Suprapubic skin (tissue), 4 donors: ENCODE measurements around the gene NEDD9. TPM values are rescaled to one million over a fixed set of nuclear protein-coding genes. Genes with fewer than 3 reads are reported as not detected.

Experiments
- DNase-seq, 2 donors: peaks; one replicate each; pipeline ENCODE4 v3.0.0-alpha.2; 2019; ENCODE audit warnings: low spot score in 2 of 2
- H3K27ac ChIP-seq: fragments of 200-600 bp; sonication (generic); one replicate; pipeline ENCODE4 v1.5.1; 2019
- H3K27me3 ChIP-seq: fragments of 200-600 bp; sonication (generic); one replicate; pipeline ENCODE4 v1.5.1; 2019
- H3K36me3 ChIP-seq: fragments of 200-600 bp; sonication (generic); one replicate; pipeline ENCODE4 v1.5.1; 2019
- H3K4me1 ChIP-seq: fragments of 200-600 bp; sonication (generic); one replicate; pipeline ENCODE4 v1.5.1; 2019
- H3K4me3 ChIP-seq: fragments of 200-600 bp; sonication (generic); one replicate; pipeline ENCODE4 v1.5.1; 2019; ENCODE audit warnings: mild to moderate bottlenecking
- H3K9me3 ChIP-seq: fragments of 200-600 bp; sonication (generic); one replicate; pipeline ENCODE4 v1.5.1; 2019
- CTCF ChIP-seq, 2 donors: fragments of 200-600 bp in 1 of 2; fragments of 450-650 bp in 1 of 2; sonication (generic) in 1 of 2; IDR thresholded peaks; one replicate each; pipeline ENCODE4 v1.5.1; 2016 to 2019; ENCODE audit warnings: antibody characterized with exemption in 2 of 2, mild to moderate bottlenecking in 1 of 2, moderate library complexity in 1 of 2
- EP300 ChIP-seq: sonication (generic); formaldehyde crosslinking; IDR thresholded peaks from one replicate; pipeline ENCODE4 v1.6.1; 2017; ENCODE audit warnings: antibody characterized with exemption
- POLR2A ChIP-seq, 2 donors: fragments of 450-650 bp; IDR thresholded peaks; one replicate each; pipeline ENCODE4 v1.6.1; 2017; ENCODE audit warnings: antibody characterized with exemption in 2 of 2, mild to moderate bottlenecking in 2 of 2, moderate library complexity in 2 of 2
- POLR2AphosphoS5 ChIP-seq, 3 donors: sonication (generic); formaldehyde crosslinking; IDR thresholded peaks; one replicate each; pipeline ENCODE4 v1.6.1; 2017; ENCODE audit warnings: antibody characterized with exemption in 3 of 3
- WGBS: methylation state at CpG from one replicate; pipeline ENCODE4 v1.1.5; 2018; 5-methylcytosine and 5-hydroxymethylcytosine counted together
- total RNA-seq, 4 donors: library from RNA; depleted of rRNA; stranded (reverse); fragments of >200 nt; gene quantifications; one replicate each; pipeline ENCODE4 v1.1.0, GENCODE V29; 2016

Gene NEDD9
- 10 to 100 TPM; 18.3 to 29.8 (median 22.4) TPM for total RNA-seq

GRCh38 chr6:11232193-11232769 is at the start of gene NEDD9:
Gene NEDD9 (minus strand): TSS chr6:11232668. CDS start chr6:11232515, 153 bp downstream.
- Histone ChIP-seq H3K4me1 (peaks cover 66% of the 10 kb centered on the region), H3K4me3 (peak within 1 kb of the TSS; percentile 62), H3K9me3 (no peaks in the 10 kb centered on the region), H3K27me3 (no peaks in the 10 kb centered on the region), H3K27ac (peak within 1 kb of the TSS; percentile 92), H3K36me3 (no peaks in the 10 kb centered on the region)
- peak; percentile 98 to 99 for DNase-seq
- TF ChIP-seq CTCF (IDR thresholded peaks at IDR 0.05) (no peak), EP300 (no peak), POLR2AphosphoS5 (IDR thresholded peaks at IDR 0.05) (peak; percentile 6 to 81 (median 75)), POLR2A (IDR thresholded peaks at IDR 0.05) (peak; percentile 47 to 89)
- under 1% methylated on average over 18 of the region's 24 CpGs for WGBS

GRCh38 chr6:11282245-11282644 is 49.8 kb upstream of the NEDD9 start:
- H3K36me3 ChIP-seq = no peaks in the 10 kb centered on the region
- TF ChIP-seq POLR2AphosphoS5 (IDR thresholded peaks at IDR 0.05) = no peak
- no peak for TF ChIP-seq POLR2A (IDR thresholded peaks at IDR 0.05)
- no peak for TF ChIP-seq EP300
- no peak for TF ChIP-seq CTCF (IDR thresholded peaks at IDR 0.05)
- peaks cover 3% of the 10 kb centered on the region for H3K4me1 ChIP-seq
- DNase-seq = no peak
- 90% methylated on average over 2 of the region's 2 CpGs for WGBS
- no peak overlapping the region for H3K27ac ChIP-seq
- no peaks in the 10 kb centered on the region for H3K27me3 ChIP-seq
- H3K9me3 ChIP-seq = peaks cover 5% of the 10 kb centered on the region
- H3K4me3 ChIP-seq = no peak overlapping the region

DNA sequence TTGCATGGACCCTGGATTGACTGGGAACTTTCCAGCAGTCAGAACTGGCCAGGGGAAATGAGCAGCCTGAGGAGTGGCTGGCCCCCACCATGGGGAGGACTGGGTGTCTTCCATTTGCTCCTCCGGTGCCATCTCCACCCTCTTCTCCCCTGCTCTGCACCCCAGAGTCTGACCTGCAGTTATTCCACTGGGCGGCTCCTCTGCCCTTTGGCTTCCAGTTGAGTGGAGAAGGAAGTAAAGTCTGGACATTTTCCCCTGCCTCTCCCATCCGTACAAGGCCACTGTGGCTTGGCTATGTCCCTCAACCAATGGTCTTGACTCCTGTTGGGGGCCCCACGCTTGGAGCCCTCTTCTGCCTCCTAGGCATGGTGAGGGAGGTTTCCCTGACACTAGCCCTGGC is 47.9 kb upstream of the NEDD9 start:
- Histone ChIP-seq H3K4me1 (peaks cover 9% of the 10 kb centered on the region), H3K4me3 (no peak overlapping the region), H3K36me3 (no peaks in the 10 kb centered on the region), H3K27ac (no peak overlapping the region), H3K9me3 (no peaks in the 10 kb centered on the region), H3K27me3 (no peaks in the 10 kb centered on the region)
- no peak for TF ChIP-seq POLR2A (IDR thresholded peaks at IDR 0.05)
- TF ChIP-seq EP300 = no peak
- no peak for TF ChIP-seq CTCF (IDR thresholded peaks at IDR 0.05)
- TF ChIP-seq POLR2AphosphoS5 (IDR thresholded peaks at IDR 0.05) = no peak
- 92% methylated on average over 4 of the region's 4 CpGs for WGBS
- DNase-seq = no peak

DNA sequence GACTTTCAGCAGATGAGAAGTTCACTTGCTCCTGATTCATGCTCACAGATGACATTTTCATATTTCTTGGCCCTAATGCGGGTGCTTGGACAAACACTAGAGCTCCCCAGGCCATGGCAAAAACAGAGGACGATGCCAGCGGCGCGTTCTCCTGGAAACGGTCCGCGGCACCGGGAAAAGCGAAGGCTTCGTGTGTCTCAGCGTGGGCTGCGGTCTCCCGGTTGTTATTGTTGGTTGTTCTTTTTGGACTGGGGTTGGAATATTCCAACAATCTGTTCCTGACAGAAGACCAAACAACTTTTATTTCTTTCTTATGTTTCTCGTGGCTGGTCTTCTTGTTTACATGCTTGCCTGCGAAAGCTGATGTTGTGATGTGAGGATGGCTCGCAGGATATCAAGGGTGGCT is 46.8 kb upstream of the NEDD9 start:
- Histone ChIP-seq H3K4me3 (no peak overlapping the region), H3K27ac (no peak overlapping the region), H3K36me3 (no peaks in the 10 kb centered on the region), H3K27me3 (no peaks in the 10 kb centered on the region), H3K9me3 (no peaks in the 10 kb centered on the region), H3K4me1 (peaks cover 9% of the 10 kb centered on the region)
- 79% methylated on average over 17 of the region's 17 CpGs for WGBS
- no peak for TF ChIP-seq POLR2AphosphoS5 (IDR thresholded peaks at IDR 0.05)
- no peak for TF ChIP-seq CTCF (IDR thresholded peaks at IDR 0.05)
- TF ChIP-seq POLR2A (IDR thresholded peaks at IDR 0.05) = no peak
- TF ChIP-seq EP300 = no peak
- no peak for DNase-seq

DNA sequence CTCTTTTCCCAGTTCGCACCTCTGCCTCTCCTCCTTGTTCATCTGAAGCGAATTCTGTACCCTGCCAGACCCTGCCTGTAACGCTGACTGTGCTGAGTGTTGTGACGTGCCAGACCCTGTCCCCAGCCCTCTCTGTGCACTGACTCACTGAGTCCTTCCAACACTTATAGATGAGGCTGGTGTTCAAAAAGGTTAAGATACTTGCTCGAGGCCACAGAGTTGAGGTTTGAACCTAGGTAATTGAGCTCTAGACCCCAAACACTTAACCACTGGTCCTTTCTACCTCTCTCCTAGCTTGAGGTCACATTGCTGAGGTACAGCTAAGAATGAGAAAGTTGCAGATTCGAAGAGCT is 45.7 kb upstream of the NEDD9 start:
- Histone ChIP-seq H3K4me3 (no peak overlapping the region), H3K9me3 (no peaks in the 10 kb centered on the region), H3K4me1 (peaks cover 9% of the 10 kb centered on the region), H3K27ac (no peak overlapping the region), H3K36me3 (no peaks in the 10 kb centered on the region), H3K27me3 (no peaks in the 10 kb centered on the region)
- WGBS = 93% methylated on average over 6 of the region's 6 CpGs
- TF ChIP-seq CTCF (IDR thresholded peaks at IDR 0.05) (no peak), POLR2AphosphoS5 (IDR thresholded peaks at IDR 0.05) (no peak), POLR2A (IDR thresholded peaks at IDR 0.05) (no peak), EP300 (no peak)
- no peak for DNase-seq
